ENCODE measurements around the gene CNOT6.

The CNOT6 gene

GRCh38 chr5:180624587-180624986 lies 130.4 kb downstream of the CNOT6 start:
- no peak for DNase-seq

GRCh38 chr5:180625125-180625790 lies 131.1 kb downstream of the CNOT6 start:
- no peak for DNase-seq

GRCh38 chr5:180625791-180626660 lies 131.8 kb downstream of the CNOT6 start:
- no peak for DNase-seq

- DNase-seq = no peak
Measured at GRCh38 chr5:180626661-180627385, 132.6 kb downstream of the CNOT6 start.

GRCh38 chr5:180627386-180628120 lies 133.4 kb downstream of the CNOT6 start:
- DNase-seq = no peak

All from effector CD8-positive, alpha-beta T cell (primary cell).